Measurements from ENCODE around the gene PRRC2B.

PRRC2B gene

GRCh38 chr9:131436865-131437271 is 43.0 kb downstream of the PRRC2B start:
- TF ChIP-seq, protein P1, sequence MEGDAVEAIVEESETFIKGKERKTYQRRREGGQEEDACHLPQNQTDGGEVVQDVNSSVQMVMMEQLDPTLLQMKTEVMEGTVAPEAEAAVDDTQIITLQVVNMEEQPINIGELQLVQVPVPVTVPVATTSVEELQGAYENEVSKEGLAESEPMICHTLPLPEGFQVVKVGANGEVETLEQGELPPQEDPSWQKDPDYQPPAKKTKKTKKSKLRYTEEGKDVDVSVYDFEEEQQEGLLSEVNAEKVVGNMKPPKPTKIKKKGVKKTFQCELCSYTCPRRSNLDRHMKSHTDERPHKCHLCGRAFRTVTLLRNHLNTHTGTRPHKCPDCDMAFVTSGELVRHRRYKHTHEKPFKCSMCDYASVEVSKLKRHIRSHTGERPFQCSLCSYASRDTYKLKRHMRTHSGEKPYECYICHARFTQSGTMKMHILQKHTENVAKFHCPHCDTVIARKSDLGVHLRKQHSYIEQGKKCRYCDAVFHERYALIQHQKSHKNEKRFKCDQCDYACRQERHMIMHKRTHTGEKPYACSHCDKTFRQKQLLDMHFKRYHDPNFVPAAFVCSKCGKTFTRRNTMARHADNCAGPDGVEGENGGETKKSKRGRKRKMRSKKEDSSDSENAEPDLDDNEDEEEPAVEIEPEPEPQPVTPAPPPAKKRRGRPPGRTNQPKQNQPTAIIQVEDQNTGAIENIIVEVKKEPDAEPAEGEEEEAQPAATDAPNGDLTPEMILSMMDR (conservative IDR thresholded peaks at IDR 0.05; ENCODE audit: low read length), result no peak
- H3K4me3 ChIP-seq (ENCODE audit: low read length), result no peak overlapping the region
- no peak for DNase-seq (ENCODE audit: low read depth)

GRCh38 chr9:131438190-131438589 is 44.3 kb downstream of the PRRC2B start:
- no peak for DNase-seq (ENCODE audit: low read depth)
- H3K4me3 ChIP-seq (ENCODE audit: low read length), result no peak overlapping the region
- TF ChIP-seq, protein P1 (conservative IDR thresholded peaks at IDR 0.05; ENCODE audit: low read length), result no peak

GRCh38 chr9:131439224-131439623 is 45.3 kb downstream of the PRRC2B start:
- TF ChIP-seq, protein P1 (conservative IDR thresholded peaks at IDR 0.05; ENCODE audit: low read length), result no peak
- DNase-seq (ENCODE audit: low read depth), result no peak
- no peak overlapping the region for H3K4me3 ChIP-seq (ENCODE audit: low read length)

- no peak overlapping the region for H3K4me3 ChIP-seq (ENCODE audit: low read length)
- no peak for DNase-seq (ENCODE audit: low read depth)
- TF ChIP-seq, protein P1 (conservative IDR thresholded peaks at IDR 0.05; ENCODE audit: low read length), result no peak
These were observed 47.6 kb downstream of the PRRC2B start for GRCh38 chr9:131441441-131441840.

GRCh38 chr9:131442351-131442750 is 48.5 kb downstream of the PRRC2B start:
- TF ChIP-seq, protein P1 (conservative IDR thresholded peaks at IDR 0.05; ENCODE audit: low read length), result no peak
- DNase-seq (ENCODE audit: low read depth), result no peak
- H3K4me3 ChIP-seq (ENCODE audit: low read length), result no peak overlapping the region

GRCh38 chr9:131443648-131444047 is 49.8 kb downstream of the PRRC2B start:
- TF ChIP-seq, protein P1 (conservative IDR thresholded peaks at IDR 0.05; ENCODE audit: low read length), result no peak
- DNase-seq (ENCODE audit: low read depth), result no peak
- H3K4me3 ChIP-seq (ENCODE audit: low read length), result no peak overlapping the region

DNA sequence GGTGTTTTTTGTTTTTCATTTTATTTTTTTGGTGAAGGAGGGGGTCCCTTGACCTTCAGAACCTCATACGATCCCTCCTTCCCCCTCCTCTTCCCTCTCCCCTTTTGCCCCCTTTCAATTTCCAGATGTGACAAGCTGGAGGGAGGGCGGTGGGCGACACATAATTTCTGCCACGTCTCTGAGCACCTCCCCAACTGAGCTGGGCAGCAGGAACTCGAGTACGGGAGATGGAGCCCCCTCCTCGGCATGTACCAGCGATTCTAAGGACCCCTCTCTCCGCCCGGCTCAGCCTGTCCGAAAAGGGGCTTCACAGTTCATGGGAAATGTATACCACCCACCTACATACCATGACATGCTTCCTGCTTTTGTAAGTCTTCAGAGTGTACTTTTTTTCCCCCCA is 52.4 kb downstream of the PRRC2B start:
- TF ChIP-seq, protein P1 (conservative IDR thresholded peaks at IDR 0.05; ENCODE audit: low read length), result no peak
- no peak for DNase-seq (ENCODE audit: low read depth)

More for the DNA sequence above, 52.4 kb downstream of the PRRC2B start:
- H3K4me3 ChIP-seq (ENCODE audit: low read length), result no peak overlapping the region

All from AG10803 (cell line).